ENCODE measurements around the gene SASH3.

- TF ChIP-seq CTCF (IDR thresholded peaks at IDR 0.05): no peak
- TF ChIP-seq POLR2A (IDR thresholded peaks at IDR 0.05): no peak
These were observed 34.1 kb downstream of the SASH3 start for GRCh38 chrX:129813662-129814368.

Measured in vagina (tissue), 2 donors.